Measurements from ENCODE around the gene NAA16. TPM values are rescaled to one million over a fixed set of nuclear protein-coding genes. Genes with fewer than 3 reads are reported as not detected.

NAA16 gene
- total RNA-seq, 1 experiment from 2014 or later = 9.8 TPM

GRCh38 chr13:41332829-41333228 is 21.8 kb downstream of the NAA16 start:
- Histone ChIP-seq H3K27me3 (ENCODE audit: low read length) (no peaks in the 10 kb centered on the region), H3K9me2 (replicated peaks; ENCODE audit: low read length) (no peaks in the 10 kb centered on the region), H3K4me1 (ENCODE audit: insufficient read depth, low read length) (no peaks in the 10 kb centered on the region), H3K4me3 (ENCODE audit: low read length) (no peak overlapping the region), H3K36me3 (ENCODE audit: low read depth, low read length) (peaks cover 24% of the 10 kb centered on the region; the same call in 1 of the 2 replicates), H3K9ac (ENCODE audit: low read length) (no peak overlapping the region), H3K9me3 (ENCODE audit: low read length) (no peaks in the 10 kb centered on the region), H3K79me2 (ENCODE audit: low read length) (no peaks in the 10 kb centered on the region), H4K20me1 (ENCODE audit: low read length) (no peaks in the 10 kb centered on the region), H3F3A (ENCODE audit: low read length, unreplicated experiment) (no peaks in the 10 kb centered on the region), H2AFZ (ENCODE audit: low read length) (no peak overlapping the region), H3K4me2 (ENCODE audit: low read length) (no peak overlapping the region), H3K27ac (ENCODE audit: low read length) (no peak overlapping the region)
- CTCF ChIA-PET = no interaction called here
- no TSS peak for BruUV-seq (replicated peaks)
- TF ChIP-seq, protein P1, sequence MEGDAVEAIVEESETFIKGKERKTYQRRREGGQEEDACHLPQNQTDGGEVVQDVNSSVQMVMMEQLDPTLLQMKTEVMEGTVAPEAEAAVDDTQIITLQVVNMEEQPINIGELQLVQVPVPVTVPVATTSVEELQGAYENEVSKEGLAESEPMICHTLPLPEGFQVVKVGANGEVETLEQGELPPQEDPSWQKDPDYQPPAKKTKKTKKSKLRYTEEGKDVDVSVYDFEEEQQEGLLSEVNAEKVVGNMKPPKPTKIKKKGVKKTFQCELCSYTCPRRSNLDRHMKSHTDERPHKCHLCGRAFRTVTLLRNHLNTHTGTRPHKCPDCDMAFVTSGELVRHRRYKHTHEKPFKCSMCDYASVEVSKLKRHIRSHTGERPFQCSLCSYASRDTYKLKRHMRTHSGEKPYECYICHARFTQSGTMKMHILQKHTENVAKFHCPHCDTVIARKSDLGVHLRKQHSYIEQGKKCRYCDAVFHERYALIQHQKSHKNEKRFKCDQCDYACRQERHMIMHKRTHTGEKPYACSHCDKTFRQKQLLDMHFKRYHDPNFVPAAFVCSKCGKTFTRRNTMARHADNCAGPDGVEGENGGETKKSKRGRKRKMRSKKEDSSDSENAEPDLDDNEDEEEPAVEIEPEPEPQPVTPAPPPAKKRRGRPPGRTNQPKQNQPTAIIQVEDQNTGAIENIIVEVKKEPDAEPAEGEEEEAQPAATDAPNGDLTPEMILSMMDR (conservative IDR thresholded peaks at IDR 0.05; ENCODE audit: low read depth, low read length) = no peak
- TF ChIP-seq EZH2 (IDR thresholded peaks at IDR 0.05; ENCODE audit: low read length, unreplicated experiment) (no peak), EZH2phosphoT487 (IDR thresholded peaks at IDR 0.05; ENCODE audit: borderline replicate concordance, low read length) (no peak)
- no peak for ATAC-seq
- no peak for DNase-seq
- intact Hi-C loops (cut with micrococcal nuclease) = no loop called here
- POLR2A ChIA-PET (ENCODE audit: unreplicated experiment) = interaction anchor here (0.6 kb wide), 1 partner anchor 37 kb away, joined by 5 read pairs; no protein-coding TSS in a partner anchor

DNA sequence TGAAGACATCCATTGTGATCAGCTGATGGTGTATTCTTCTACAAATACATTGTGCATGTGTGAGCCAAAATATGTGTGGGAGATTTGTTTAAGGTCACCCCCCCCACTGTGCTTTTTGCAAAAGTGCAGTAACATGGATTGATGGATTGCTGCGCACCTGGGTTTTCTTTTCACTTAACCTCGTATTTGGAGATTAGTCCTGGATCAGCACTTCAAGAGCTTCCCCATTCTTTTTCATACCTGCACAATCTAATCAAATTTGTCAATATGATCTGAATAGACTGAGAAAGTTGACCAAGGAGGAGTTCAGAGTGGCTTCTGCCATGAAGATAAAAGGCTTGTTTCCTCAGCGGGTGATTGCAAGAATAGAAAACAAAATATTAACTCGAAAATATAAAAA is 23.7 kb downstream of the NAA16 start:
- Histone ChIP-seq H3K9ac (ENCODE audit: low read length) (no peak overlapping the region), H3K4me3 (ENCODE audit: low read length) (no peak overlapping the region), H4K20me1 (ENCODE audit: low read length) (no peaks in the 10 kb centered on the region), H3K4me2 (ENCODE audit: low read length) (no peak overlapping the region), H3F3A (ENCODE audit: low read length, unreplicated experiment) (no peaks in the 10 kb centered on the region), H3K9me3 (ENCODE audit: low read length) (no peaks in the 10 kb centered on the region), H3K4me1 (ENCODE audit: insufficient read depth, low read length) (no peaks in the 10 kb centered on the region), H3K36me3 (ENCODE audit: low read depth, low read length) (peaks cover 24% of the 10 kb centered on the region; the same call in 1 of the 2 replicates), H3K27ac (ENCODE audit: low read length) (no peak overlapping the region), H2AFZ (ENCODE audit: low read length) (no peak overlapping the region), H3K79me2 (ENCODE audit: low read length) (no peaks in the 10 kb centered on the region), H3K27me3 (ENCODE audit: low read length) (no peaks in the 10 kb centered on the region), H3K9me2 (replicated peaks; ENCODE audit: low read length) (no peaks in the 10 kb centered on the region)
- no TSS peak for BruUV-seq (replicated peaks)
- ChIA-PET POLR2A (ENCODE audit: unreplicated experiment) (no interaction called here), CTCF (no interaction called here)
- intact Hi-C loops (cut with micrococcal nuclease) = no loop called here
- no peak for DNase-seq
- TF ChIP-seq EZH2 (IDR thresholded peaks at IDR 0.05; ENCODE audit: low read length, unreplicated experiment) = no peak
- TF ChIP-seq, protein P1 (conservative IDR thresholded peaks at IDR 0.05; ENCODE audit: low read depth, low read length) = no peak
- TF ChIP-seq EZH2phosphoT487 (IDR thresholded peaks at IDR 0.05; ENCODE audit: borderline replicate concordance, low read length) = no peak
- ATAC-seq = no peak

DNA sequence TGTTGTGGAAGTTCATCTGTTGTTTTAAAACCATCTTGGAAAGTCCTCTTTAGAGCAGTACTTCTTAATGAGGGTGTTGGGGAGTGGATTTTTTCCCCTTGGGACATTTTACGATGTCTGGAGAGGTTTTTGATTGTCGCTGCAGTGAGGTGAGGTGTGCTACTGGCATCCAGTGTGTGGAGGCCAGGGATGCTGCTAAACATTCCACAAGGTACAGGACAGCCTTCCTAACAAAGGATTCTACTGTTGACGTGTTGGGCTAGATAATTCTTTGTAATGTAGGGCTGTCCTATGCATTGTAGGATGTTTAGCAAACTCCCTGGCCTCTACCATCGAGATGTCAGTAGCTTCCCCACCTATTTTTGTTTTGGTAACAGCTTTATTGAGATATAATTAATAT is 33.3 kb downstream of the NAA16 start:
- Histone ChIP-seq H3K9ac (ENCODE audit: low read length) (no peak overlapping the region), H4K20me1 (ENCODE audit: low read length) (no peaks in the 10 kb centered on the region), H3K4me3 (ENCODE audit: low read length) (no peak overlapping the region), H3K4me1 (ENCODE audit: insufficient read depth, low read length) (no peaks in the 10 kb centered on the region), H3F3A (ENCODE audit: low read length, unreplicated experiment) (no peaks in the 10 kb centered on the region), H3K27ac (ENCODE audit: low read length) (no peak overlapping the region), H2AFZ (ENCODE audit: low read length) (no peak overlapping the region), H3K36me3 (ENCODE audit: low read depth, low read length) (0 out of 2 replicates have a peak, but pooled peaks cover 11% of the 10 kb centered on the region), H3K9me2 (replicated peaks; ENCODE audit: low read length) (no peaks in the 10 kb centered on the region), H3K9me3 (ENCODE audit: low read length) (no peaks in the 10 kb centered on the region), H3K27me3 (ENCODE audit: low read length) (no peaks in the 10 kb centered on the region), H3K4me2 (ENCODE audit: low read length) (no peak overlapping the region), H3K79me2 (ENCODE audit: low read length) (peaks cover 19% of the 10 kb centered on the region)
- DNase-seq (no peak), ATAC-seq (no peak)
- intact Hi-C loops (cut with micrococcal nuclease) = no loop called here
- no TSS peak for BruUV-seq (replicated peaks)
- POLR2A ChIA-PET (ENCODE audit: unreplicated experiment) = no interaction called here
- CTCF ChIA-PET = no interaction called here
- TF ChIP-seq EZH2 (IDR thresholded peaks at IDR 0.05; ENCODE audit: low read length, unreplicated experiment) = no peak
- TF ChIP-seq, protein P1 (conservative IDR thresholded peaks at IDR 0.05; ENCODE audit: low read depth, low read length) = no peak
- TF ChIP-seq EZH2phosphoT487 (IDR thresholded peaks at IDR 0.05; ENCODE audit: borderline replicate concordance, low read length) = no peak
